IMR-90 (cell line): ENCODE measurements around the gene SAMD1. TPM values are rescaled to one million over a fixed set of nuclear protein-coding genes. Genes with fewer than 3 reads are reported as not detected.
A peak's percentile ranks its signal among the peaks of the same experiment; 100 is the strongest.

Experiments
- ATAC-seq: fragments of 200-7000 bp; cut with Tn5 transposase; 2 replicates; pipeline ENCODE4 v1.9.1; 2020; ENCODE audit warnings: low read depth, mild to moderate bottlenecking, moderate library complexity
- BruUV-seq: library from RNA; stranded (reverse); fragments of 400-500 nt; replicated peaks from 2 replicates; lab custom pipeline; 2021; lab: Mats Ljungman, UMichigan
- CTCF ChIA-PET: fragments of 300-600 bp; formaldehyde crosslinking; extraction: SDS; loops from one replicate; lab custom pipeline; 2021; ENCODE audit warnings: antibody characterized with exemption; lab: Yijun Ruan, JAX
- POLR2A ChIA-PET: fragments of 300-600 bp; sonication (Branson Sonifier 250); formaldehyde crosslinking; loops from one replicate; lab custom pipeline; 2022; ENCODE audit warnings: antibody characterized with exemption; ENCODE audit not compliant: unreplicated experiment; lab: Charles Lee
- DNase-seq: peaks from one replicate; pipeline ENCODE4 v3.0.0; 2013
- H2AFZ ChIP-seq: replicated peaks from 2 replicates; pipeline ENCODE3; 2013; ENCODE audit warnings: low read length, mild to moderate bottlenecking; ENCODE audit not compliant: poor library complexity
- H2AK5ac ChIP-seq: 2 replicates; pipeline ENCODE4 v1.6.1; 2013; ENCODE audit warnings: low read depth, low read length, inconsistent platforms
- H2AK9ac ChIP-seq: replicated peaks from 2 replicates; pipeline ENCODE3; 2013; ENCODE audit warnings: mild to moderate bottlenecking, low read depth, low read length, moderate library complexity; ENCODE audit not compliant: poor library complexity
- H2BK120ac ChIP-seq: 2 replicates; pipeline ENCODE4 v1.6.1; 2013; ENCODE audit warnings: low read depth, low read length, inconsistent platforms
- H2BK15ac ChIP-seq: 3 replicates; pipeline ENCODE4 v1.6.1; 2013; ENCODE audit warnings: low read depth, low read length, inconsistent platforms
- H2BK20ac ChIP-seq: 2 replicates; pipeline ENCODE4 v1.6.1; 2013; ENCODE audit warnings: low read depth, mild to moderate bottlenecking, inconsistent platforms, low read length, moderate library complexity
- H2BK5ac ChIP-seq: 2 replicates; pipeline ENCODE4 v1.6.1; 2013; ENCODE audit warnings: mild to moderate bottlenecking, low read depth, low read length, inconsistent platforms; ENCODE audit not compliant: poor library complexity, severe bottlenecking
- H3K14ac ChIP-seq: replicated peaks from 2 replicates; pipeline ENCODE4 v1.6.1; 2013; ENCODE audit warnings: low read depth, low read length, inconsistent platforms
- H3K18ac ChIP-seq: 2 replicates; pipeline ENCODE4 v1.6.1; 2013; ENCODE audit warnings: low read depth, low read length, control low read depth
- H3K23ac ChIP-seq: 2 replicates; pipeline ENCODE4 v1.6.1; 2013; ENCODE audit warnings: low read depth, low read length, inconsistent platforms
- H3K27ac ChIP-seq: 2 replicates; pipeline ENCODE4 v1.5.1; 2013; ENCODE audit warnings: mild to moderate bottlenecking, control low read depth, low read length; ENCODE audit not compliant: insufficient read depth
- H3K27me3 ChIP-seq: 2 replicates; pipeline ENCODE4 v1.6.1; 2013; ENCODE audit warnings: low read length; ENCODE audit not compliant: control insufficient read depth, insufficient read depth
- H3K36me3 ChIP-seq: 2 replicates; pipeline ENCODE4 v1.6.1; 2013; ENCODE audit warnings: low read length, mixed read lengths; ENCODE audit not compliant: control insufficient read depth, insufficient read depth
- H3K4ac ChIP-seq: 2 replicates; pipeline ENCODE4 v1.6.1; 2013; ENCODE audit warnings: low read depth, low read length, inconsistent platforms
- H3K4me1 ChIP-seq: 2 replicates; pipeline ENCODE4 v1.6.1; 2013; ENCODE audit warnings: low read length, mixed read lengths; ENCODE audit not compliant: control insufficient read depth, insufficient read depth
- H3K4me2 ChIP-seq: 2 replicates; pipeline ENCODE4 v1.6.1; 2013; ENCODE audit warnings: low read depth, mild to moderate bottlenecking, control low read depth, low read length, moderate library complexity
- H3K4me3 ChIP-seq: 2 replicates; pipeline ENCODE4 v1.5.1; 2013; ENCODE audit warnings: low read depth, mild to moderate bottlenecking, control low read depth, low read length, moderate library complexity; ENCODE audit not compliant: insufficient read depth
- H3K56ac ChIP-seq: 2 replicates; pipeline ENCODE4 v1.6.1; 2013; ENCODE audit warnings: low read length, inconsistent platforms; ENCODE audit not compliant: insufficient read depth; ENCODE audit errors: extremely low read depth
- H3K79me1 ChIP-seq, 2 experiments: 2 replicates each; pipeline ENCODE4 v1.6.1; 2013; ENCODE audit warnings: low read length in 2 of 2, inconsistent platforms in 1 of 2, low read depth in 1 of 2
- H3K9ac ChIP-seq: 2 replicates; pipeline ENCODE4 v1.6.1; 2013; ENCODE audit warnings: low read depth, low read length, control low read depth
- H3K9me1 ChIP-seq: 2 replicates; pipeline ENCODE4 v1.6.1; 2013; ENCODE audit warnings: low read length, inconsistent platforms; ENCODE audit not compliant: insufficient read depth
- H3K9me3 ChIP-seq: 2 replicates; pipeline ENCODE4 v1.6.1; 2013; ENCODE audit warnings: low read length; ENCODE audit not compliant: control insufficient read depth, insufficient read depth
- H4K20me1 ChIP-seq: 2 replicates; pipeline ENCODE4 v1.6.1; 2013; ENCODE audit warnings: low read length, inconsistent platforms; ENCODE audit not compliant: insufficient read depth
- H4K5ac ChIP-seq: 2 replicates; pipeline ENCODE4 v1.6.1; 2013; ENCODE audit warnings: mild to moderate bottlenecking, low read depth, low read length, control low read depth
- H4K8ac ChIP-seq, 2 experiments: 2 replicates each; pipeline ENCODE4 v1.6.1; 2013; ENCODE audit warnings: low read depth in 2 of 2, low read length in 2 of 2, control low read depth in 1 of 2, inconsistent platforms in 1 of 2
- H4K91ac ChIP-seq: 2 replicates; pipeline ENCODE4 v1.6.1; 2013; ENCODE audit warnings: low read depth, low read length, inconsistent platforms; ENCODE audit not compliant: insufficient read depth
- BHLHE40 ChIP-seq: fragments of 150-350 bp; IDR thresholded peaks from 2 replicates; pipeline ENCODE4 v1.6.1; 2016; ENCODE audit warnings: mild to moderate bottlenecking, low read depth, low read length
- CEBPB ChIP-seq: IDR thresholded peaks from 2 replicates; pipeline ENCODE4 v1.6.1; 2012; ENCODE audit warnings: low read depth, low read length, improper control_type of control experiment
- CHD1 ChIP-seq: IDR thresholded peaks from 2 replicates; pipeline ENCODE4 v1.6.1; 2012; ENCODE audit warnings: low read depth, low read length, improper control_type of control experiment
- FOS ChIP-seq: fragments of 150-350 bp; IDR thresholded peaks from 2 replicates; pipeline ENCODE4 v1.6.1; 2016; ENCODE audit warnings: low read depth, low read length
- MAFK ChIP-seq: IDR thresholded peaks from 2 replicates; pipeline ENCODE4 v1.6.1; 2012; ENCODE audit warnings: low read depth, low read length, improper control_type of control experiment
- MAZ ChIP-seq: IDR thresholded peaks from 2 replicates; pipeline ENCODE4 v1.6.1; 2012; ENCODE audit warnings: low read depth, mild to moderate bottlenecking, low read length, improper control_type of control experiment, moderate library complexity, borderline replicate concordance
- MXI1 ChIP-seq: IDR thresholded peaks from 2 replicates; pipeline ENCODE4 v1.6.1; 2012; ENCODE audit warnings: low read depth, mild to moderate bottlenecking, low read length, moderate library complexity, borderline replicate concordance
- NFE2L2 ChIP-seq: fragments of 150-350 bp; IDR thresholded peaks from 2 replicates; pipeline ENCODE4 v1.6.1; 2016; ENCODE audit warnings: low read depth, mild to moderate bottlenecking, low read length
- POLR2A ChIP-seq: IDR thresholded peaks from 2 replicates; pipeline ENCODE4 v1.6.1; 2012; ENCODE audit warnings: mild to moderate bottlenecking, low read depth, low read length
- RAD21 ChIP-seq: IDR thresholded peaks from 2 replicates; pipeline ENCODE4 v1.6.1; 2012; ENCODE audit warnings: low read length, improper control_type of control experiment
- RCOR1 ChIP-seq: IDR thresholded peaks from 2 replicates; pipeline ENCODE4 v1.6.1; 2012; ENCODE audit warnings: mild to moderate bottlenecking, low read length, improper control_type of control experiment; ENCODE audit not compliant: insufficient replicate concordance
- RFX5 ChIP-seq: IDR thresholded peaks from 2 replicates; pipeline ENCODE4 v1.8.0; 2012; ENCODE audit warnings: low read depth, mild to moderate bottlenecking, low read length, moderate library complexity
- SMC3 ChIP-seq: fragments of 150-350 bp; IDR thresholded peaks from 2 replicates; pipeline ENCODE4 v1.6.1; 2016; ENCODE audit warnings: low read depth, mild to moderate bottlenecking, antibody characterized with exemption, low read length, moderate library complexity
- WGBS, 2 experiments: methylation state at CpG; one replicate each; pipeline versions ENCODE4 v1.1.5 to v1.1.7; 2013; ENCODE audit warnings: missing lambda C conversion rate in 2 of 2; ENCODE audit not compliant: insufficient read length in 1 of 2; ENCODE audit errors: extremely low coverage in 2 of 2; 5-methylcytosine and 5-hydroxymethylcytosine counted together
- dilution Hi-C: fragments of 300-500 bp; cut with HindIII; formaldehyde crosslinking; loops from one replicate; pipeline ENCODE4 v1.14.3; 2018; ENCODE audit warnings: low sequenced_read_pairs; ENCODE audit not compliant: unreplicated experiment
- in situ Hi-C: fragments of 300-500 bp; cut with MboI; formaldehyde crosslinking; loops from 3 replicates; pipeline ENCODE4 v1.14.3; 2019; ENCODE audit warnings: low sequenced_read_pairs, inconsistent platforms, mixed read lengths
- intact Hi-C: fragments of 100-400 bp; cut with micrococcal nuclease; formaldehyde crosslinking; loops from 2 replicates; pipeline ENCODE4 v1.10.0; 2022
- polyA plus RNA-seq, 3 experiments: library from polyadenylated mRNA; depleted of rRNA; stranded (reverse); fragments of >200 nt; gene quantifications; 2 replicates each; pipeline ENCODE4 v1.2.3, GENCODE V29; 2012; ENCODE audit warnings: low replicate concordance in 1 of 3
- total RNA-seq: library from RNA; depleted of rRNA; stranded (reverse); fragments of >200 nt; gene quantifications from 2 replicates; pipeline ENCODE4 v1.2.3, GENCODE V29; 2012
- TF ChIP-seq, protein P1 (sequence below): fragments of 150-350 bp; IDR thresholded peaks from 2 replicates; pipeline ENCODE4 v1.6.1; 2017; ENCODE audit warnings: mild to moderate bottlenecking, antibody characterized with exemption, low read length, low read depth
- TF ChIP-seq, protein P2 (sequence below): fragments of 150-350 bp; IDR thresholded peaks from 2 replicates; pipeline ENCODE4 v1.6.1; 2016; ENCODE audit warnings: low read depth, mild to moderate bottlenecking, low read length, moderate library complexity, borderline replicate concordance
- TF ChIP-seq, protein P3 (sequence below): conservative IDR thresholded peaks from 2 replicates; pipeline ENCODE4 v1.5.1; 2012; ENCODE audit warnings: mild to moderate bottlenecking, low read depth, low read length, improper control_type of control experiment

SAMD1 gene
- total and polyA plus RNA-seq, 2 of the 4 experiments (the other 2 are of a cell fraction): 6.5 to 14.1 TPM

DNA sequence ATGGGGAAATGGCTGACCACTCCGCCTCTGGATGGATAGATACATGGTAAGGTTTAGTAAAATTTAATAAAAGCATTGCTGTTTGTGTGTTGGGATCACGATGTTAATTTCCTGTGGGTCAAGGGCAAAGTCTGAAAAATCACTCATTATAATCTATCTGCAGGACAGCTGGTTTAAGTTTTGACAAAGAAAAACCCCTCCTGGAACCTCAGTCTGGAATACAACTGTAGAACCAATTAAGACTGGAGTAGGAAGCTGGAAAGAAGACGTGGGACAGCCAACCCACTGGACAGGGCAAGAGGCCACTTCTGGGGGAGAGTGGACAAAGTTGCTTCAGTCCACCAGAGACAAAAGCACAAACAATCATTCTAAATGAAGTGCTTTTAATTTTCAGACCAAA, 28.6 kb upstream of the SAMD1 start:
- Histone ChIP-seq H3K9me3 (no peaks in the 10 kb centered on the region), H3K14ac (peak overlapping the region; percentile 84), H2BK5ac (peak overlapping the region; percentile 82), H3K4ac (peak overlapping the region; percentile 89), H3K4me2 (peak overlapping the region; percentile 80), H3K4me3 (peak overlapping the region; percentile 33; the same call in 1 of the 2 replicates), H4K5ac (peak overlapping the region; percentile 72), H3K18ac (peak overlapping the region; percentile 10), H3K56ac (no peak overlapping the region), H2BK120ac (peak overlapping the region; percentile 63; the same call in 1 of the 2 replicates), H2AFZ (peak overlapping the region; percentile 87), H3K9ac (peak overlapping the region; percentile 65), H2AK5ac (peak overlapping the region; percentile 90; the same call in 1 of the 2 replicates), H3K27me3 (no peaks in the 10 kb centered on the region), H2AK9ac (peak overlapping the region; percentile 68), H3K27ac (peak overlapping the region; percentile 83), H4K91ac (peak overlapping the region; percentile 83; the same call in 1 of the 2 replicates), H3K23ac (peak overlapping the region; percentile 11; the same call in 1 of the 2 replicates), H3K4me1 (peaks cover 15% of the 10 kb centered on the region), H3K9me1 (peaks cover 10% of the 10 kb centered on the region; the same call in 1 of the 2 replicates), H4K20me1 (peaks cover 8% of the 10 kb centered on the region), H4K8ac (peak overlapping the region; percentile 80 to 89; a peak in 3 of 4 replicates), H3K79me1 (peaks cover 0 to 43% of the 10 kb centered on the region in 2 experiments), H2BK20ac (no peak overlapping the region), H2BK15ac (no peak overlapping the region), H3K36me3 (no peaks in the 10 kb centered on the region)
- no TSS peak for BruUV-seq
- DNase-seq (no peak), ATAC-seq (no peak)
- TF ChIP-seq, protein P1, sequence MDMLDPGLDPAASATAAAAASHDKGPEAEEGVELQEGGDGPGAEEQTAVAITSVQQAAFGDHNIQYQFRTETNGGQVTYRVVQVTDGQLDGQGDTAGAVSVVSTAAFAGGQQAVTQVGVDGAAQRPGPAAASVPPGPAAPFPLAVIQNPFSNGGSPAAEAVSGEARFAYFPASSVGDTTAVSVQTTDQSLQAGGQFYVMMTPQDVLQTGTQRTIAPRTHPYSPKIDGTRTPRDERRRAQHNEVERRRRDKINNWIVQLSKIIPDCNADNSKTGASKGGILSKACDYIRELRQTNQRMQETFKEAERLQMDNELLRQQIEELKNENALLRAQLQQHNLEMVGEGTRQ: no peak
- no peak for TF ChIP-seq SMC3
- TF ChIP-seq MAFK: no peak
- TF ChIP-seq, protein P2, sequence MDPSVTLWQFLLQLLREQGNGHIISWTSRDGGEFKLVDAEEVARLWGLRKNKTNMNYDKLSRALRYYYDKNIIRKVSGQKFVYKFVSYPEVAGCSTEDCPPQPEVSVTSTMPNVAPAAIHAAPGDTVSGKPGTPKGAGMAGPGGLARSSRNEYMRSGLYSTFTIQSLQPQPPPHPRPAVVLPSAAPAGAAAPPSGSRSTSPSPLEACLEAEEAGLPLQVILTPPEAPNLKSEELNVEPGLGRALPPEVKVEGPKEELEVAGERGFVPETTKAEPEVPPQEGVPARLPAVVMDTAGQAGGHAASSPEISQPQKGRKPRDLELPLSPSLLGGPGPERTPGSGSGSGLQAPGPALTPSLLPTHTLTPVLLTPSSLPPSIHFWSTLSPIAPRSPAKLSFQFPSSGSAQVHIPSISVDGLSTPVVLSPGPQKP: no peak
- TF ChIP-seq, protein P3, sequence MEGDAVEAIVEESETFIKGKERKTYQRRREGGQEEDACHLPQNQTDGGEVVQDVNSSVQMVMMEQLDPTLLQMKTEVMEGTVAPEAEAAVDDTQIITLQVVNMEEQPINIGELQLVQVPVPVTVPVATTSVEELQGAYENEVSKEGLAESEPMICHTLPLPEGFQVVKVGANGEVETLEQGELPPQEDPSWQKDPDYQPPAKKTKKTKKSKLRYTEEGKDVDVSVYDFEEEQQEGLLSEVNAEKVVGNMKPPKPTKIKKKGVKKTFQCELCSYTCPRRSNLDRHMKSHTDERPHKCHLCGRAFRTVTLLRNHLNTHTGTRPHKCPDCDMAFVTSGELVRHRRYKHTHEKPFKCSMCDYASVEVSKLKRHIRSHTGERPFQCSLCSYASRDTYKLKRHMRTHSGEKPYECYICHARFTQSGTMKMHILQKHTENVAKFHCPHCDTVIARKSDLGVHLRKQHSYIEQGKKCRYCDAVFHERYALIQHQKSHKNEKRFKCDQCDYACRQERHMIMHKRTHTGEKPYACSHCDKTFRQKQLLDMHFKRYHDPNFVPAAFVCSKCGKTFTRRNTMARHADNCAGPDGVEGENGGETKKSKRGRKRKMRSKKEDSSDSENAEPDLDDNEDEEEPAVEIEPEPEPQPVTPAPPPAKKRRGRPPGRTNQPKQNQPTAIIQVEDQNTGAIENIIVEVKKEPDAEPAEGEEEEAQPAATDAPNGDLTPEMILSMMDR: no peak
- no peak for TF ChIP-seq MAZ
- TF ChIP-seq BHLHE40: no peak
- no peak for TF ChIP-seq NFE2L2
- TF ChIP-seq RFX5: no peak
- no peak for TF ChIP-seq CHD1
- TF ChIP-seq CEBPB: no peak
- no peak for TF ChIP-seq FOS
- TF ChIP-seq RAD21: no peak
- no peak for TF ChIP-seq POLR2A
- TF ChIP-seq MXI1: no peak
- TF ChIP-seq RCOR1: no peak
- in situ Hi-C loops: no loop called here
- CTCF ChIA-PET: interaction anchor here (1.0 kb wide), 1 partner anchor 18 kb away, joined by 4 read pairs; the partner anchor contains the start of gene ASF1B
- POLR2A ChIA-PET: no interaction called here
- no CpG with 5 or more reads among the region's 3 CpGs for WGBS, 2 experiments
- dilution Hi-C loops: no loop called here
- intact Hi-C loops: no loop called here
